HL-60 (cell line): ENCODE results near the gene SMC1A.

Experiments used
- GABPA ChIP-seq: IDR thresholded peaks from 2 replicates; pipeline ENCODE4 v1.6.1; 2012; ENCODE audit warnings: low read depth
- POLR2AphosphoS5 ChIP-seq: IDR thresholded peaks from 2 replicates; pipeline ENCODE4 v1.6.1; 2012; ENCODE audit warnings: low read depth
- SPI1 ChIP-seq: IDR thresholded peaks from 2 replicates; pipeline ENCODE4 v1.6.1; 2012; ENCODE audit warnings: low read depth, mild to moderate bottlenecking, borderline replicate concordance
- TF ChIP-seq, protein P1 (sequence below): IDR thresholded peaks from one replicate; pipeline ENCODE4 v1.5.1; 2011; ENCODE audit warnings: low read length, control low read depth, inconsistent platforms; ENCODE audit not compliant: insufficient read depth
- TF ChIP-seq, protein P2 (sequence below): IDR thresholded peaks from 2 replicates; pipeline ENCODE4 v1.6.1; 2012; ENCODE audit warnings: low read depth; ENCODE audit not compliant: insufficient replicate concordance

DNA sequence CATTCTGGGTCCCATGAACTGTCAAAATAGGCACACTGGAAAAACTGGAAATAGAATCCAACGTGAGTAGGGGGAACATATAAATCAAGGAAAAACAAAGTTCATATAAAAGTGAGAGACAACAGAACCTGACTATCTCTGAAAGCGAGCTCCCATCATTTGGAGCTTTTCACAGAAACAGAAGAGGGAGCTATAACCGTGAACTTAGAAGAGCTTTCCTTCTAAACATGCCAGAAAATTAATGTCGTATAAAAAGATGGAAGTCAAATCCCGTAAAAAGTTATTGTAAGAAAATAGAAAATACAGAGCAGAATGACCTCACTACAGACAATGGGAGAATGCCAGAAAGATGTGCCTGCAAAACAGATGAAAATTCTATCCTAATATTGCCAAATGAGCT is 35.6 kb upstream of the SMC1A start:
- TF ChIP-seq, protein P1, sequence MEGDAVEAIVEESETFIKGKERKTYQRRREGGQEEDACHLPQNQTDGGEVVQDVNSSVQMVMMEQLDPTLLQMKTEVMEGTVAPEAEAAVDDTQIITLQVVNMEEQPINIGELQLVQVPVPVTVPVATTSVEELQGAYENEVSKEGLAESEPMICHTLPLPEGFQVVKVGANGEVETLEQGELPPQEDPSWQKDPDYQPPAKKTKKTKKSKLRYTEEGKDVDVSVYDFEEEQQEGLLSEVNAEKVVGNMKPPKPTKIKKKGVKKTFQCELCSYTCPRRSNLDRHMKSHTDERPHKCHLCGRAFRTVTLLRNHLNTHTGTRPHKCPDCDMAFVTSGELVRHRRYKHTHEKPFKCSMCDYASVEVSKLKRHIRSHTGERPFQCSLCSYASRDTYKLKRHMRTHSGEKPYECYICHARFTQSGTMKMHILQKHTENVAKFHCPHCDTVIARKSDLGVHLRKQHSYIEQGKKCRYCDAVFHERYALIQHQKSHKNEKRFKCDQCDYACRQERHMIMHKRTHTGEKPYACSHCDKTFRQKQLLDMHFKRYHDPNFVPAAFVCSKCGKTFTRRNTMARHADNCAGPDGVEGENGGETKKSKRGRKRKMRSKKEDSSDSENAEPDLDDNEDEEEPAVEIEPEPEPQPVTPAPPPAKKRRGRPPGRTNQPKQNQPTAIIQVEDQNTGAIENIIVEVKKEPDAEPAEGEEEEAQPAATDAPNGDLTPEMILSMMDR, result no peak
- TF ChIP-seq GABPA (no peak), POLR2AphosphoS5 (no peak), SPI1 (no peak)
- TF ChIP-seq, protein P2, sequence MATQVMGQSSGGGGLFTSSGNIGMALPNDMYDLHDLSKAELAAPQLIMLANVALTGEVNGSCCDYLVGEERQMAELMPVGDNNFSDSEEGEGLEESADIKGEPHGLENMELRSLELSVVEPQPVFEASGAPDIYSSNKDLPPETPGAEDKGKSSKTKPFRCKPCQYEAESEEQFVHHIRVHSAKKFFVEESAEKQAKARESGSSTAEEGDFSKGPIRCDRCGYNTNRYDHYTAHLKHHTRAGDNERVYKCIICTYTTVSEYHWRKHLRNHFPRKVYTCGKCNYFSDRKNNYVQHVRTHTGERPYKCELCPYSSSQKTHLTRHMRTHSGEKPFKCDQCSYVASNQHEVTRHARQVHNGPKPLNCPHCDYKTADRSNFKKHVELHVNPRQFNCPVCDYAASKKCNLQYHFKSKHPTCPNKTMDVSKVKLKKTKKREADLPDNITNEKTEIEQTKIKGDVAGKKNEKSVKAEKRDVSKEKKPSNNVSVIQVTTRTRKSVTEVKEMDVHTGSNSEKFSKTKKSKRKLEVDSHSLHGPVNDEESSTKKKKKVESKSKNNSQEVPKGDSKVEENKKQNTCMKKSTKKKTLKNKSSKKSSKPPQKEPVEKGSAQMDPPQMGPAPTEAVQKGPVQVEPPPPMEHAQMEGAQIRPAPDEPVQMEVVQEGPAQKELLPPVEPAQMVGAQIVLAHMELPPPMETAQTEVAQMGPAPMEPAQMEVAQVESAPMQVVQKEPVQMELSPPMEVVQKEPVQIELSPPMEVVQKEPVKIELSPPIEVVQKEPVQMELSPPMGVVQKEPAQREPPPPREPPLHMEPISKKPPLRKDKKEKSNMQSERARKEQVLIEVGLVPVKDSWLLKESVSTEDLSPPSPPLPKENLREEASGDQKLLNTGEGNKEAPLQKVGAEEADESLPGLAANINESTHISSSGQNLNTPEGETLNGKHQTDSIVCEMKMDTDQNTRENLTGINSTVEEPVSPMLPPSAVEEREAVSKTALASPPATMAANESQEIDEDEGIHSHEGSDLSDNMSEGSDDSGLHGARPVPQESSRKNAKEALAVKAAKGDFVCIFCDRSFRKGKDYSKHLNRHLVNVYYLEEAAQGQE, result no peak
